ENCODE data around the gene PREB. TPM values are rescaled to one million over a fixed set of nuclear protein-coding genes. Genes with fewer than 3 reads are reported as not detected.

PREB gene
- total and polyA plus RNA-seq, 2 of the 13 experiments (the other 11 are each of a cell fraction or from before 2014, with no cell fraction given): 112 to 192 TPM

- TF ChIP-seq MBD4 (IDR thresholded peaks at IDR 0.05; ENCODE audit: borderline replicate concordance, low read length): no peak
- no peak for TF ChIP-seq ZNF24 (IDR thresholded peaks at IDR 0.05)
- TF ChIP-seq PRDM10 (CRISPR knock-in tag; IDR thresholded peaks at IDR 0.05; ENCODE audit: low read depth): peak; percentile 71; the same call in 1 of the 2 replicates
- peak; percentile 91 for TF ChIP-seq ZSCAN9 (CRISPR knock-in tag; IDR thresholded peaks at IDR 0.05; ENCODE audit: borderline replicate concordance)
- peak; percentile 100 for TF ChIP-seq CEBPB (IDR thresholded peaks at IDR 0.05; ENCODE audit: borderline replicate concordance, low read depth, low read length)
- peak; percentile 28; the same call in 1 of the 2 replicates for TF ChIP-seq PHF8 (CRISPR knock-in tag; IDR thresholded peaks at IDR 0.05)
- no peak for TF ChIP-seq ZNF768 (CRISPR knock-in tag; IDR thresholded peaks at IDR 0.05)
- TF ChIP-seq, protein P1, sequence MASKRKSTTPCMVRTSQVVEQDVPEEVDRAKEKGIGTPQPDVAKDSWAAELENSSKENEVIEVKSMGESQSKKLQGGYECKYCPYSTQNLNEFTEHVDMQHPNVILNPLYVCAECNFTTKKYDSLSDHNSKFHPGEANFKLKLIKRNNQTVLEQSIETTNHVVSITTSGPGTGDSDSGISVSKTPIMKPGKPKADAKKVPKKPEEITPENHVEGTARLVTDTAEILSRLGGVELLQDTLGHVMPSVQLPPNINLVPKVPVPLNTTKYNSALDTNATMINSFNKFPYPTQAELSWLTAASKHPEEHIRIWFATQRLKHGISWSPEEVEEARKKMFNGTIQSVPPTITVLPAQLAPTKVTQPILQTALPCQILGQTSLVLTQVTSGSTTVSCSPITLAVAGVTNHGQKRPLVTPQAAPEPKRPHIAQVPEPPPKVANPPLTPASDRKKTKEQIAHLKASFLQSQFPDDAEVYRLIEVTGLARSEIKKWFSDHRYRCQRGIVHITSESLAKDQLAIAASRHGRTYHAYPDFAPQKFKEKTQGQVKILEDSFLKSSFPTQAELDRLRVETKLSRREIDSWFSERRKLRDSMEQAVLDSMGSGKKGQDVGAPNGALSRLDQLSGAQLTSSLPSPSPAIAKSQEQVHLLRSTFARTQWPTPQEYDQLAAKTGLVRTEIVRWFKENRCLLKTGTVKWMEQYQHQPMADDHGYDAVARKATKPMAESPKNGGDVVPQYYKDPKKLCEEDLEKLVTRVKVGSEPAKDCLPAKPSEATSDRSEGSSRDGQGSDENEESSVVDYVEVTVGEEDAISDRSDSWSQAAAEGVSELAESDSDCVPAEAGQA (IDR thresholded peaks at IDR 0.05; ENCODE audit: low read depth): peak; percentile 63; the same call in 1 of the 2 replicates
- TF ChIP-seq, protein P1 (CRISPR knock-in tag; IDR thresholded peaks at IDR 0.05; ENCODE audit: borderline replicate concordance): no peak
- TF ChIP-seq ZNF629 (CRISPR knock-in tag; conservative IDR thresholded peaks at IDR 0.05): peak; percentile 94
- TF ChIP-seq, protein P2, sequence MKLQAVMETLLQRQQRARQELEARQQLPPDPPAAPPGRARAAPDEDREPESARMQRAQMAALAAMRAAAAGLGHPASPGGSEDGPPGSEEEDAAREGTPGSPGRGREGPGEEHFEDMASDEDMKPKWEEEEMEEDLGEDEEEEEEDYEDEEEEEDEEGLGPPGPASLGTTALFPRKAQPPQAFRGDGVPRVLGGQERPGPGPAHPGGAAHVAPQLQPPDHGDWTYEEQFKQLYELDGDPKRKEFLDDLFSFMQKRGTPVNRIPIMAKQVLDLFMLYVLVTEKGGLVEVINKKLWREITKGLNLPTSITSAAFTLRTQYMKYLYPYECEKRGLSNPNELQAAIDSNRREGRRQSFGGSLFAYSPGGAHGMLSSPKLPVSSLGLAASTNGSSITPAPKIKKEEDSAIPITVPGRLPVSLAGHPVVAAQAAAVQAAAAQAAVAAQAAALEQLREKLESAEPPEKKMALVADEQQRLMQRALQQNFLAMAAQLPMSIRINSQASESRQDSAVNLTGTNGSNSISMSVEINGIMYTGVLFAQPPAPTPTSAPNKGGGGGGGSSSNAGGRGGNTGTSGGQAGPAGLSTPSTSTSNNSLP (IDR thresholded peaks at IDR 0.05; ENCODE audit: low read depth, low read length): peak; percentile 97
- TF ChIP-seq ZNF704 (CRISPR knock-in tag; IDR thresholded peaks at IDR 0.05; ENCODE audit: borderline replicate concordance): no peak; the same call in 1 of the 2 replicates
- peak; percentile 93 for TF ChIP-seq RARA (CRISPR knock-in tag; IDR thresholded peaks at IDR 0.05)
- peak; percentile 94 for TF ChIP-seq DRAP1 (CRISPR knock-in tag; IDR thresholded peaks at IDR 0.05)
- TF ChIP-seq CAMTA2 (CRISPR knock-in tag; IDR thresholded peaks at IDR 0.05; ENCODE audit: borderline replicate concordance): peak; percentile 73; the same call in 1 of the 2 replicates
Observed at GRCh38 chr2:27095745-27096651, 38.4 kb downstream of the PREB start (continued).

All from HepG2 (cell line).